Left lung (tissue), 10 donors: ENCODE measurements around the gene CDC25B. TPM values are rescaled to one million over a fixed set of nuclear protein-coding genes. Genes with fewer than 3 reads are reported as not detected.

Experiments used
- ATAC-seq: fragments of 200-7000 bp; cut with Tn5 transposase; one replicate; pipeline ENCODE4 v1.9.1; 2020; ENCODE audit warnings: moderate library complexity
- DNase-seq, 4 donors: peaks; one replicate each; pipeline ENCODE4 v3.0.0-alpha.2; 2013 to 2020
- H3K27ac ChIP-seq, 2 donors: fragments of 200-600 bp; sonication (generic) in 1 of 2; one replicate each; pipeline versions ENCODE4 v1.5.0 to v1.8.0; 2020 to 2021
- H3K27me3 ChIP-seq, 2 donors: fragments of 200-600 bp; sonication (generic) in 1 of 2; one replicate each; pipeline versions ENCODE4 v1.5.0 to v1.8.0; 2020 to 2021
- H3K36me3 ChIP-seq, 2 donors: fragments of 200-600 bp; sonication (generic) in 1 of 2; one replicate each; pipeline versions ENCODE4 v1.5.0 to v1.8.0; 2020 to 2021
- H3K4me1 ChIP-seq, 2 donors: fragments of 200-600 bp; one replicate each; pipeline ENCODE4 v1.8.0; 2021
- H3K4me3 ChIP-seq, 2 donors: fragments of 200-600 bp; sonication (generic) in 1 of 2; one replicate each; pipeline versions ENCODE4 v1.5.0 to v1.8.0; 2020 to 2021; ENCODE audit warnings: mild to moderate bottlenecking in 1 of 2
- H3K9me3 ChIP-seq, 2 donors: fragments of 200-600 bp; sonication (generic) in 1 of 2; one replicate each; pipeline versions ENCODE4 v1.5.0 to v1.8.0; 2020 to 2021
- intact Hi-C, 2 donors: fragments of 100-400 bp; cut with DNase I; formaldehyde crosslinking; loops; one replicate each; pipeline versions ENCODE4 v1.11.2 to v1.14.2; 2022
- polyA plus RNA-seq, 6 donors: library from polyadenylated mRNA; unstranded; fragments of 120-200 nt; gene quantifications; one replicate each; pipeline ENCODE4 v1.2.1, GENCODE V29; 2013; ENCODE audit not compliant: insufficient read length in 6 of 6
- total RNA-seq, 2 donors: library from RNA; stranded (reverse); fragmentation: NEBNext Ultra II Directional; extraction: Animal tissue kit (Norgen Biotek cat#: 25700); gene quantifications; one replicate each; pipeline ENCODE4 v1.2.1, GENCODE V29; 2021
- TF ChIP-seq, protein P1 (sequence below), 2 donors: fragments of 200-600 bp; sonication (generic) in 1 of 2; IDR thresholded peaks; one replicate each; pipeline versions ENCODE4 v1.5.0 to v1.8.0; 2021; ENCODE audit warnings: antibody characterized with exemption in 2 of 2
- donor health status: DM: no; HTN: yes; CAD: no.
- donor health status: DM: no; HTN: no; CAD: no.

The CDC25B gene
- total and polyA plus RNA-seq, 8 donors, result 50.8 to 121 (median 60.4) TPM

- Histone ChIP-seq H3K9me3 (no peaks in the 10 kb centered on the region), H3K27me3 (peaks cover 0 to 32% of the 10 kb centered on the region in 2 donors), H3K4me1 (peaks cover 0 to 42% of the 10 kb centered on the region in 2 donors), H3K4me3 (no peak overlapping the region), H3K27ac (no peak overlapping the region), H3K36me3 (peaks cover 0 to 61% of the 10 kb centered on the region in 2 donors)
- TF ChIP-seq, protein P1, sequence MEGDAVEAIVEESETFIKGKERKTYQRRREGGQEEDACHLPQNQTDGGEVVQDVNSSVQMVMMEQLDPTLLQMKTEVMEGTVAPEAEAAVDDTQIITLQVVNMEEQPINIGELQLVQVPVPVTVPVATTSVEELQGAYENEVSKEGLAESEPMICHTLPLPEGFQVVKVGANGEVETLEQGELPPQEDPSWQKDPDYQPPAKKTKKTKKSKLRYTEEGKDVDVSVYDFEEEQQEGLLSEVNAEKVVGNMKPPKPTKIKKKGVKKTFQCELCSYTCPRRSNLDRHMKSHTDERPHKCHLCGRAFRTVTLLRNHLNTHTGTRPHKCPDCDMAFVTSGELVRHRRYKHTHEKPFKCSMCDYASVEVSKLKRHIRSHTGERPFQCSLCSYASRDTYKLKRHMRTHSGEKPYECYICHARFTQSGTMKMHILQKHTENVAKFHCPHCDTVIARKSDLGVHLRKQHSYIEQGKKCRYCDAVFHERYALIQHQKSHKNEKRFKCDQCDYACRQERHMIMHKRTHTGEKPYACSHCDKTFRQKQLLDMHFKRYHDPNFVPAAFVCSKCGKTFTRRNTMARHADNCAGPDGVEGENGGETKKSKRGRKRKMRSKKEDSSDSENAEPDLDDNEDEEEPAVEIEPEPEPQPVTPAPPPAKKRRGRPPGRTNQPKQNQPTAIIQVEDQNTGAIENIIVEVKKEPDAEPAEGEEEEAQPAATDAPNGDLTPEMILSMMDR (IDR thresholded peaks at IDR 0.05), result no peak
- no peak for DNase-seq
- intact Hi-C loops, result no loop called here
- ATAC-seq, result no peak
Observed at GRCh38 chr20:3753501-3754275, 42.4 kb upstream of the CDC25B start.

- H3K27ac ChIP-seq, result no peak overlapping the region
- peaks cover 0 to 64% of the 10 kb centered on the region in 2 donors for H3K36me3 ChIP-seq
- no peak for DNase-seq
- peaks cover 0 to 42% of the 10 kb centered on the region in 2 donors for H3K4me1 ChIP-seq
- intact Hi-C loops, result no loop called here
- no peak overlapping the region for H3K4me3 ChIP-seq
- no peaks in the 10 kb centered on the region for H3K9me3 ChIP-seq
- TF ChIP-seq, protein P1 (IDR thresholded peaks at IDR 0.05), result no peak
- H3K27me3 ChIP-seq, result peaks cover 0 to 27% of the 10 kb centered on the region in 2 donors
- no peak for ATAC-seq
Observed at GRCh38 chr20:3754276-3754630, 41.9 kb upstream of the CDC25B start.

- Histone ChIP-seq H3K27ac (no peak overlapping the region), H3K4me3 (no peak overlapping the region), H3K36me3 (peaks cover 0 to 65% of the 10 kb centered on the region in 2 donors), H3K27me3 (peaks cover 0 to 17% of the 10 kb centered on the region in 2 donors), H3K4me1 (peaks cover 0 to 33% of the 10 kb centered on the region in 2 donors), H3K9me3 (no peaks in the 10 kb centered on the region)
- TF ChIP-seq, protein P1 (IDR thresholded peaks at IDR 0.05), result no peak
- intact Hi-C loops, result no loop called here
- DNase-seq (no peak), ATAC-seq (no peak)
Observed at GRCh38 chr20:3755269-3755668, 40.8 kb upstream of the CDC25B start.

GRCh38 chr20:3755814-3756480 is 40.2 kb upstream of the CDC25B start:
- TF ChIP-seq, protein P1 (IDR thresholded peaks at IDR 0.05), result no peak
- Histone ChIP-seq H3K27me3 (peaks cover 0 to 10% of the 10 kb centered on the region in 2 donors), H3K4me1 (peaks cover 0 to 32% of the 10 kb centered on the region in 2 donors), H3K27ac (no peak overlapping the region), H3K9me3 (no peaks in the 10 kb centered on the region), H3K4me3 (no peak overlapping the region), H3K36me3 (peaks cover 0 to 58% of the 10 kb centered on the region in 2 donors)
- intact Hi-C loops, result no loop called here
- no peak for ATAC-seq
- DNase-seq, result no peak

DNA sequence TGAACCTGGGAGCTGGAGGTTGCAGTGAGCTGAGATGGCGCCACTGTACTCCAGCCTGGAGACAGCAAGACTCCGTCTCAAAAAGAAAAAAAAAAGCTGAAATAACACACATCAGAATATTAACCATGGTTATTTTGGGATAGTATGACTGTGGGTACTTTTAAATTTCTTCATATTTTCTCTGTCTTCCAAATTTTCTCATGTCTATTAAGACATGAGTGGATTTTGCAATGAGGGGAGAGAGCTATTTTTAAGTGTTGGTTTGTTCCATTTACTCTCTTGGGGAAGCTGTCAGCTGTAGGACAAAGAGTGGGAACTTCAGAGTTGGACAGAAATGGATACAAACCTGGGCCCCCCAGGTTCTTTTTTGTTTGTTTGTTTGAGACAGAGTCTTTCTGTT is 38.8 kb upstream of the CDC25B start:
- Histone ChIP-seq H3K9me3 (no peaks in the 10 kb centered on the region), H3K36me3 (peaks cover 0 to 45% of the 10 kb centered on the region in 2 donors), H3K4me1 (peaks cover 0 to 19% of the 10 kb centered on the region in 2 donors), H3K27ac (no peak overlapping the region), H3K27me3 (no peaks in the 10 kb centered on the region), H3K4me3 (no peak overlapping the region)
- DNase-seq (no peak), ATAC-seq (no peak)
- TF ChIP-seq, protein P1 (IDR thresholded peaks at IDR 0.05), result no peak
- intact Hi-C loops, result no loop called here
